ENCODE results near the gene GREB1.
A peak's percentile ranks its signal among the peaks of the same experiment; 100 is the strongest.

The GREB1 gene

DNA sequence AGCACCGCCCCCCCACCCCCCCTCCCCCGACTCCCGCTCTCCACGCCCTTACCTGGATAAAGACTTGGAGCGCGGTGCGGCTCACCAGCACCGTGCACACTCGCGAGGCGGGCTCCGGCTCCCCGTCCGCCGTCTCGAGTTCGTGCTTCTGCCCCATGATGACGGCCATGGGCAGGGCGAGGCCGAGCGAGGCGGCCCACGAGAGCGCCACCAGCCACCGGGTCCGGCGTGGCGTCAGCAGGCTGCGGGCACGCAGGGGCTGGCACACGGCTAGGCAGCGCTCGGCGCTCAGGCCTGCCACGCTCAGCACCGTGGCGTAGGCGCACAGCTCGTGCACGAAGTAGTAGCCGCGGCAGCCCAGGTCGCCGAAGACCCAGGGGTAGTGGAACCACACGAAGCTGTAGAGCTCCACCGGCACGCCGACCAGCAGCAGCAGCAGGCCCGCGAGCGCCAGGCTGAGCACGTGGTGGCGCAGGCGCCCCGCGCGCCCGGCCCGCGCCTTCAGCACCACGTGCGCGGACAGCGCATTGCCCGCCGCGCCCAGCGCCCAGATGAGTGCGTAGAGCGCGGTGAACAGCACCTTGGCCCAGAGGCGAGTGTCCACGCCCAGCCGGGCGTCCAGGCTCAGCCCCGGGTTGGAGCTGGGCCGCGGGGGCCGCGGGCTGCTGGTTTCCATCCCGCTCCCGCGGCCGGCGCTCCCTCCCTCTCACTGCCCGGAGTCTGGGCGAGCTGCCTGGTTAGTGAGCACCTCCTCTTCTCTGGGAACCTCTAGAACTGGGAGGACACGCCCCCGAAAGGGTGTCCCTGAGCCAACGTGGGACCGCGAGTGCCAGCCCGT lies 135.8 kb downstream of the GREB1 start, which contains the start of gene NTSR2:
TSS of gene NTSR2 (minus strand) at position 742 of the 838 bp plus-strand sequence. CDS start at position 676, 66 bp downstream.
- DNase-seq = no peak

DNA sequence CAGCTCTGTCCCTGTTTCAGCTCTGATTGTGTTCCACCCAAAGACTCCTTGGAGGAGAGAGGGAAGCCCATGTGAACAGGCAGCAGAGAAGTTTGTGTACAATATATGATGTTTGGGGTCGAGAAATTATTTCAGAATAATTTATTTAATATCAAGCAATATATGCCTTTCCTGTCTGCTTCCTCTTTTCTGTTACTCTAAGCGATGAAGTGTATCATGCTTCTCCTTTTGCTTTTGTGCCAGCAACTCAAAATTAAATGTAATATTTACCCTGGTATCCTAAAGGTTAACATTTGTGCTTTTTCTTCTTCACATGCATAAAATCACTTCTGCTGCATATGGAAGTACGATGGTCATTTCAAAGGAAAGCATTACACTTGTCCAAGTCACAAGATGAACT lies 138.6 kb downstream of the GREB1 start:
- no peak for DNase-seq

DNA sequence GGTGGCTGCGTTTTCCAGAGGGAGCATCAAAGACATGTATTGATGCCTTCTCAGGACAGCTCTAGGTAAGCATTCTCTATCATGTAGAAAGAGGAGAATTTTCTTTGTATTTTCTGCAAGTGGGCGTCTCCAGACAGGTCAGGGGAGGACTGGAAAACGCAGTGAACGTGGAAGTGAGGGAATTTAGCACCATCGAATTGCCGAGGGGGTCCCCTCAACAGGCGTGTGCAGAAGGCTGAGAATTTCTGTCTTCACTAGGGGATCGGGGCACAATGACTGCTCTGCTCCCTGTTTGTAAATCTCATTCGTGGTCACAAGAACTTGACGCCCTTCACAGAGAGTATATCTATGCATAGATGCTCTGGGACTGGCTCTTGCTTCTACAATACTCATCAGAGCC lies 141.1 kb downstream of the GREB1 start:
- no peak for DNase-seq

DNA sequence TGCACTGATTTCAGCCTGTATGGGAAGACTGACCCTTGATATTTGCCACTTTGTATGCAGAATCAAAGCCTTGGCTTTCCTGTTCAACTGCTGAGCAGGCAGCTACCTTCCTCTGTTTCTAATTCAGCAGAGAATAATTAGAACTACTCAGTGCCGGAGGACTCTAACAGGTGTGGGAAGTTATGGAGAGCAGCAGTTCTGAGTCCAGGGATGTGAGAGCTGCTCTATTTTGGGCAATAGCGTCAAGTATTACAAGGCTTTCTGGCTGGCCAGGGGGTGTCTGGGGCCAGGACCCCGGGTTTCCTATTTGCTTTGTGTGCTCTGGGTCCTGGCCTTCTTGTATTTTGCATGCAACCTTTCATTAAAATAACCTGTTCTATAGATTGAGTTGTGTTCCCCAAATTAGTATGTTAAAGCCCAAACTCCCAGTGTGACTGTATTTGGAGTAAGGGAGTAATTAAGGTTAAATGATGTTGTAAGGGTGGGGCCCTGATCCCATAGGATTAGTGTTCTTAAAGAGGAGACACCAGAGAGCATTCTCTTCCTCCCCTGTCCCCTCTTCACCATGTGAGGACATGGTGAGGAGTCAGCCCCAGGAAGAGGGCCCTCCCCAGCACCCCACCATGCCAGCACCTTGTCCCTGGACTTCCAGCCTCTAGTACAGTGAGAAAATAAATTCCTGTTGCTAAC lies 141.7 kb downstream of the GREB1 start:
- no peak for DNase-seq

DNA sequence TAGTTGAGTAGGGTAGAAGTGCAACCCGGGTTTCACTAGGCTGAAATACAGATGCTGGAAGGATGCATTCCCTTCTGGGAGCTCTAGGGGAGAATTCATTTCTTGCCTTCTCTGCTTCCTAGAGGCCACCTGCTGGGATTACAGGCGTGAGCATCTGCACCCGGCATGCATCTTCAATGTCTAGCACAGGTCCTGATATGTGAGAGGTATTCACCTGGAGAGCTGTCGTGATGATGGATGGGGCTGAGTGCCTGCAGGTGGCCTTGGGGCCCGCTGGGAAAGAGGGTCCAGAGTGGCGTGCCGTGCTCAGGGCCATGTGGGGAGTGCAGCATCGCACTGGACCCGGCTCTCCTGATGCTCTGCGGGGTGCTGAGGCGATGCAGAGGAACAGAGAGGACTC lies 142.8 kb downstream of the GREB1 start:
- DNase-seq = no peak

DNA sequence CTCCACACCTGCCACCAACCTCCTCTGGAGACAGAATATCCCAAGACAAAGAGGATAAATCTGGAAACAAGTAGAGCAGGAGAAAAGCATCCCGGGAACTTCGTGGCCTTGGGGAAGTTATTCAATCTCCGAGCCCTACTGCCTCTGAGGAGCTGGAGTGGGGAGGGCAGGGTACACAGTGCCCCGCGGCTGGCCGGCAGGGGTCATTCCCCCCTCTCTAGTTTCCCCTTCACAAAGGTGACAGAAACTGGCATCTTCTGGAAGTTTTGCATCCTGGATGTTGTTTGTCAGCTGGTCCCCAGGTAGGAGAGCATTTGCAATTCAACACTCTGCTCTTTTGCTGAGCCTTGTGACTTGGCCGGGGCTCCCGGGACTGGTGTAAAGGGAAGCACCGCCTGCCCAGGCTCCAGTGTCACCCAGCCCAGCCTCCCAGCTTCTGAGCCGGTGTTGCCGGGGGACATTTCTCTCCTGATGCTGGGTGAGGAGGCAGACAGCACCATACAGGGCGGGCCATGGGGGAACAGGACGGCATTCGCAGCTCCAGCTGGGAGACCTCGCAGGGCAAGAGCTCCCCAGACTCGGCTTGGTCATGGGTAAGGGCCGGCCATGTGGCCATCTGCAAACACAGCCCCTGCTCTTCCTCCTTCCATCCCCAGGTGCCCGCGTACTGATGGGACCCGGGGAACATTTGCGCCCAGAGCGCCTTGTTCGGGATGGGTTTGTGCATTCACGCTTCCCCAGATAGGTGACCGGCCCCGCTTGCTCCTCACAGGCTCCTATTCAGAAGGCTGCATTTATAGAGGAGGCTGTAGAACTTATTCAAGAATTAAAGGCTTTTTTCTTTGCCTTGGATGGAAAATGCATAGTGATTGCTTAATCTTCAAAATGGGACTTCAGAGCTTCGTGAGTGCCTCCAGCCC lies 143.6 kb downstream of the GREB1 start:
- DNase-seq = no peak

DNA sequence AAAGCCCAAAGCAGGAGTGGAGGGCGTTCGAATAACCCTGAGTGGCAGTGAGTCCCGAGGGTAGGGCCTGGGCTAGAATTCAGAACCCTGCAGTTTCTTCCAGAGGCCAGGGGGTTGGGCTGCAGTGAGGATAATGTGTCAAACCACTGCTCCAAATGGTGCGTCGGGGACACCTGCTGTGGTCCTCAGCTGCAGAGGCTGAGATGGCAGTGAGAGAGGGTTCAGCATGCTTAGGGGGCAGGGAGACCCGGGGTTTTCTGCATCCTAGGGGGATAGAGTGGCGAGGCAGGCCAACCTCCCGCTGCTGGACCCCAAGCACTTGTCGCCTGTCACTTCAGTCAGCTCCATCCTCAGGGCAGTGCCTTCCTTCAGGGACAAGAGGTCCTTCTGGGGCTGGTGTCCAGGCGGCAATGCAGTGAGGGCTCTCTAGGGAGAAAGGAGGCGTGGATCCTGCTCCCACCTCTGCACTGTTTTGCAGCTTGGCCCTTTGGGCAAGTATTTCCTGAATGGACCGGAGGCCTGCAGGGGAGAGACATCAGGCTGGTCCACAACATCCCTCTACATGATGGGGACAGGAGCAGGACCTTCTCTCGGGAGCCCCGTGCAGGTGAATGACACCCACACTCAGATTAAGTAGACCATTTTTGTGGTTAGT lies 144.6 kb downstream of the GREB1 start:
- DNase-seq = no peak

DNA sequence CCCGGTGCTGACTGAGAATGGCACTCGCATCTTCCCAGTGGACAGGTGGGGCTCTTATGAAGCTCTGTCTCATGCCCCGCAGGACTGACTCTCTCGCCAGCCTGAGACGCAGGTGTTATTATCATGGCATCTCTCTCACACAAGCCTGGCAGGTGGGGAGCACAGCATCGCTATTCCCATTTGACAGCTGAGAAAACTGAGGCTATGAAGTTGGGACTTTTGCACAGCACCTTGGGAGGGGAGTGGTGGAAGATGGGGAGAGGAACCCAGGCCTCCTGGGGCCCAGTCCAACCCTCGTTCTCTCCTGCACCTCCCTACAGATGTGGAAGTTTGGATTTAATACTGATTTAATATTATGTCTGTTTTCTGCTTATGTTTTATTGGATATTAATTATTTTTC lies 145.2 kb downstream of the GREB1 start:
- DNase-seq = no peak

DNA sequence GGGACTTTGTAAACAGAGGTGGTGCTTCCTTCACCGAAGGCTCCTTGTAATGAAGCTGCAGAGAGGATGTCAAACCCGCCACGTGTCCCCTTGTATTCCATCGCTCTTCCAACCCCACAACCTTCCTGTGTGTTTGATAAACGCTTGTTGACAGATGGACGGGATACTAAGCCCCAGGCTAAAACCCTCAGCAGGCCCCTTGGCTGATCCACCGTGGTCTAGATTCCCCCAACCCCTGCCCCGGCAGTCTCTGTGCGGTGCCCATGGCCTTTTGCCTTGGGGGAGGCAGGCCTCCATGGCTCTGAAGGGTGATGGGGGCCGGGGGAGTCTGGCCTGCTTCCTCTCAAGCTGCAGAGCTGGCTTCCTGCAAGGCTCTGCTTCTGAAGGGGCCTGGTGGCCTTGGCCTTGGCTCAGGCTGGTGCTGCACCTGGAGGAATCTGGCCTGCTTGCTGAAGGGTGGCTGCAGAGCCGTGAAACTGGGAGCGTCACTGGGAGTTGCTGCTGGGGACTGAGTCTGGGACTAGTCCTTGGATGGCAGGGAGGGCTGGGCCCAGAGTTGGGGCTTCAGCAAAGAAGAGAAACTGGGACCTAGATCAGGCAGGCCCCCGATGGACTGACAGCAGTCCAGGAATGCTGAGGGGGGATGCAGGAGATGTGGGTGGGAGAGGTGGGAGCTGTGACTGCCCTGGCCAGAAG lies 145.8 kb downstream of the GREB1 start:
- DNase-seq = no peak

DNA sequence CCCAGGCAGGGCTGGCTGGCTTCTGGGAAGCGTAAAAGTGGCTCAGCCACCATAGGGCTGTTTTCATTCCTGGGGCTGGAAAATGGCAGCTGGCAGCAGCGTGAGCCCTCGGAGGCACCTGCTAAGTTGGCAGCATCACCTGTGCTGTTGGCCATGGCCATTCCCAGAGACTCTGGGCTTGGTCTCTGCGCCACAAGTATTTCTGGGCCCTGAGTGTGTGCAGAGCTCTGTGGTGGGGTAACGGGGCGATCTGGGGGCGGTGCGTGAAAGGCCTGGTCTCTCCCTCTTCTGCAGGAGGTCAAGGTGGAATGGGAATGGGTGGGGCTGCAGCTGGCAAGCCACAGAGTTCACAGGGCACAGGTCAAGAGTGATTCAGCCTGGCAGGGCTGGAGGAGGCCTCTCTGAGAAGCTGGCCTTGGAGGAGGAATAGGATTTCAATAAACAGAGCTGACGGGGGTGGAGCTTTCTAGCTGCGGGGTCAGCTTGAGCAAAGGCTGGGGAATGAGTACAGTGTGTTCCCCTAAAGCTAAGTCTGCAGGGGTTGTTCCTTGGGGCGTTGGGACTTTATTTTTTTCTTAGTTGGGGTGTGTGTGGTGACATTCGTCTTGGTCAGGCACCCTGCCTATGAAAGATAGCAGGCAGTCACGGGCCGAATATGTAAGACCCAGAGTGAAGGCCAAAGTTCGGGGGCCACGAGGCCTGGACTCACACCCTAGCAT lies 146.5 kb downstream of the GREB1 start:
- DNase-seq = no peak

DNA sequence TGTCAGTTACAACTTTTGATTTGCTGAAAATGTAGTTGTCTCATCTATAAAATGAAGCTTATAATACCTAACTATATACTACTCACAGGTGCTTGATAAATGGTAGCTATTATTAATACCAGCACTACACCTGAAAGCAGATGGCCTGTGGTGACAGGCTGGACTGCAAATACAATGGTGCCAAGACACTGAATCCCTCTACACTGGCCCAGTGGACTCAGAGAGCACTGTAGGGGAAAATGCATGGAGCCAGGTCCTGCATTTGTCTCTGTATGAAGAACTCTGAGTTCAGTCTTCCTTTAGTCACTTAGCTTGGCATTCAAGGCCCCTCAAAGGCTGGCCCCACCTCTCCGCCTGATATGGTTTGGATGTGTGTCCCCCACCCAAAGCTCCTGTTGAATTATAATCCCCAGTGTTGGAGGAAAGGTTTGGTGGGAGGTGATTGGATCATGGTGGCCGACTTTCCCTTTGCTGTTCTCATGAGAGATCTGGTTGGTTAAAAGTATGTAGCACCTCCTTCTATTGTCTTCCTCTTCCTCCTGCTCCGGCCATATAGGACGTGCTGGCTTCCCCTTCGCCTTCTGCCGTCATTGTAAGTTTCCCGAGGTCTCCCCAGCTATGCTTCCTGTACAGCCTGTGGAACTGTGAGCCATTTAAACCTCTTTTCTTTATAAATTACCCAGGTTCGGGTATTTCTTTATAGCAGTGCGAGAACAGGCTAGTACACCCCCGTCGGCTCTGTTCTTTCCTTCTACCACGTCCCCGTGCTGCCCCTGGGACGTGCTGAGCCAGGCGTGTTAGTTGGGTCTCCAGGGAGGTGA lies 147.3 kb downstream of the GREB1 start:
- DNase-seq = no peak

DNA sequence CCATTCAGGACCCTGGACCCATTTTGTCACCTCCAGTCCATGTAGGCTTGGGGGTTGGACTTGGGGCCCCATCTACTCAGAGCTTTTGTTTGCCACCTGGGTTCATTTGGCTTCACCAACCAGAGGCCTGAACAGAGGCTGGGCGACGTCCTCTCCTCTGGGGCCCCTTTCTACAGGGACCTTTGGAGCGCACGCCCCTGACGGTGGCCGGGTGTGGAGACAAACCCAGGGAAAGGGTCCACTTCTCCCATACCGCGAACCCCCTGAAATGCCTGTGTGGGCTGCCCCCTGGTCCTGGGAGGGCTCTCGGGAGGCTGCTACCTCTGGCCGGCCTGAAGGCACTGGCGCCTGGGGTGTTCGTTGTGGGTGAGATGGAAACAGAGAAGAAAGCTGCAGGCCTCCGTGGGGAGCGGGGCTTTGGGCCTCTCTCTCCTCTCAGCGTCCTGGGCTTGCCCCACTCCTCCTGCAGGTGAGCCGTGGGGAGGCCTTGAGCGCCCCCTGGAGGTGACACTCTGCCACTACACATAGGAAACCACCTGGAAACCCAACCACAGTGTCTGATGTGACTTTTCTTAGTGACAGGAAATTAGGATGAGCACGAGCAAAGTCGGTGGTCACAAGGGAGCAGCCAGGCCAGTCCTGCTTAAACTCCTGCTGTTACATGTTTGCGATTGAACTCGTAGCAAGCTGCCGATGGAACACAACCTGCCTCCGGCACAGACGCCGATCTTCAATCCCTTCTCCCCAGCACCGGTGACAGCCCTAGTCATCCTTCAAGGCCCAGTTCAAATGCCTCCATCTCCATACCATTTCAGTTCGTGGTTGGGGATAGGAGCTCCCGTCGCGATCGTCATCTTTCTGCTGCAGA lies 148.1 kb downstream of the GREB1 start:
- DNase-seq = peak; percentile 49

DNA sequence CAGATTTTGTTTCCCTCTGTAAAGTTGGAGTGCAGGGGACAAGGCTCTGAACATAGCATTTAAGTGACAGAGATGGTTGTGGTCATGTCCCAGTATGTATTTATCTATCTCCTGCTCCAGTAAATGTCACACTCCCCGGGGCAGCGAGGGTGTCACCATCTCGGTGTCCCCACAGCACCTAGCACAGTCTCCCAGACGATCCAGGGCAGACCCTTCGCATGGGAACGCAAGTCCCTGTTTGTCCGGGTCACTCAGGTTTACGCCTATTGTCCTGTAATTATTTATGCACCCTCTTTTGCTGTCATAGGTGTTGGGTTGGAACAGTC lies 148.7 kb downstream of the GREB1 start:
- no peak for DNase-seq

DNA sequence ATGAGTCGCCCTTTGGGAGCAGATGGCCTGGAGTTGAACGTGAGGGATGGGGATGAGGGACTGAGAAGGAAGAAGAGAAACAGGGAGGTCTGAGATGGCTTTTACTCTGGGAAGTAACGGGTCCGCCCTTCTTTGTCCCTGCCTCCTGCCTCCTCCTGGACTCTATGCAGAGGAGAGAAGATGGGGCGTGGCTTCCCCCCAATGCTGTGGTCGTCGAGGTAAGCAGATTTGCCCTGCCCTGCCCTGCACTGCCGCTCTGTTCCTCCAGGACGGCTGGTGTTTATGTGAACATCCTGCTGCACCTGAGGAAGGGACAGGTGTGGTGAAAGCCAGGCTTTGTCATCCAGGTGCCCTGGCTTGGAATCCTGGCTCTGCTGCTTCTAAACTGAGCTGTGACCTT lies 149.6 kb downstream of the GREB1 start:
- DNase-seq = no peak

DNA sequence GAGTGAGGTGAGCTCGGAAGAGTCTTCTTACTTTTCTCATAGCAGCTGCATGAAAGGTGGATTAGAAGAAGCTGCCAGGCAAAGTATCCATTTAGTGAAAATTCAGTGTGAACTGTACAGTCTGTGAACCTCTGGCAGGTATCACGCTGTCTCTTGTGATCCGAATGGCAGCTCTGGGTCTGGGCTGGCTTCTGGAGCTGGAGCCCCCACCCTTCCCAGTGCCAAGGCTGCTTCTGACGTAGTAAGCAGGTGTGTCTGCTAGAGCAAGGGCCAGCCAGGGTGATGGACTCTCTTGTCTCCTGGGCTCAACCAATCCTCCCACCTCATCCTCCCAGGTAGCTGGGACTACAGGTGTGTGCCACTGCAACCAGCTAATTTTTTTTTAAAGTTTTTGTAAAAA lies 150.1 kb downstream of the GREB1 start:
- DNase-seq = no peak

DNA sequence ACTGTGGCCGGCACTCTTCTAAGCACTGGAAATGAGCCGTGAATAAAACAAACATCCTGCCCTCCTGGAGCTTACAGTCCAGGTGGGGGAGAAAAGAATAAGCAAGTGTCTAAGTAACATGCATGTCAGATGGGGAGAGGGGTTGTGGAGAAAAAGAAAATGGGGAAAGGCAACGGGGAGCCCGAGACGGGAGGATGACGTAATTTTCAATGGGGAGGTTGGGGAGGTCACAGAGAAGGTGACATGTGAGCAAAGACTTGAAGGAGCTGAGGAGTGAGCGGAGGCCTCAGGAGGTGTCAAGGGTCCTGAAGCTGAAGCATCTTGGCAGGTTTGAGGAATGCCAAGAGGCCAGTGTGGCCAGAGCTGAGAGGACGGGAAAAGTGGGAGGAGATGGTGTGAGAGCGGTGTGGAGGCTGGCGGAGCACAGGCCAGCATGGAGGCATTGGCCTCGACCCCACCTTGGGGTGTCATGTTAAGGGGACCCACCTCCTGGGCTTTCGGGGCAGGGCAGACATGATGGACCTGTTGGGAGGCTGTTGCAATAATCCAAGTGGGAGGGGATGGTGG lies 151.1 kb downstream of the GREB1 start:
- no peak for DNase-seq

DNA sequence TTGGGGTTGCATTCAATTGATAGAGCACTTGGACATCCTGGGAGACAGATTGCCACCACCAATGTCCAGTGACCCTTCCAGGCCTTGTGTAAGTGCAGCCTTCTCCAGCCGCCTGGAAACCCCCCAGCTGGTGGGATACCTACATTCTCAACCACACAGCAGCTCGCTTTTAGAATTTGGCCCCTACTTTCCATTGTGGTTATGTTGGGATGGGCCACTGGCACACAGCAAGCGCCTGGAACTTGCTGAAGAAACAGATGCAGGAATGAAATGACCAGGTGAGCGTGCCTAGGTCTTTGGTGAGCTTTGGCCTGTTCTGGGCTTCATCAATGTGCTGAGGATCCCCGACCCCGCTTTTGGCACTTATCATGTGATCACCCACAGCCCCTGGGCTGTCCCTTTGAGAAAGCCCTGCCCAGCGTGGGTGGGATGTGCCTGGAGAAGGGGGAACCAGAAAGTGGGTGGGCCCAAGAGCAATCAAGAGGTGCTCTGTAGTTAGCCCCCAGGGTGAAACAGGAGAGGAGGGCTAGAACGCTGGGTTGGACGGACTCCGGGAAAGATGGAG lies 152.1 kb downstream of the GREB1 start:
- no peak for DNase-seq

DNA sequence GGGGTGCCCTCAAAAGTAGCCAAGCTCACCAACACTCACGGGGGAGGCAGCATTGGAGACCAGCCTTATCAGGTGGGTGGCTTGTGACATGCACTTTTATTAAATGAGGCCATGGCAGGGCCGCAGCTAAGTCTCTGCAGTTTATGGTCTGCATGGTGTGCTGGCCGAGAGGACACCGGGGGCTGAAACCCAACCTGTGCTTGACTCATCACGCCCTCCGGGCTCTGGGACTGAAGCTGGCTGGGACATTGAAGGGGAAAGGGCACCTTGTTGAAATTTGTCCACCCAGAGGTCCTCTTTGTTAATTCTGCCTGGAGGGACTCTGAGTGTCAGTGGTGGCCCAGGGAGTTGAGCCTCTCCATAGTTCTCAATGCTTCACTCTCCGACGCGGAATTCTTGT lies 153.9 kb downstream of the GREB1 start:
- no peak for DNase-seq
